Cardiac muscle cell (in vitro differentiated cells and primary cell): ENCODE results near the gene OLFML2A. TPM values are rescaled to one million over a fixed set of nuclear protein-coding genes. Genes with fewer than 3 reads are reported as not detected.

Experiments used
- DNase-seq, 2 donors: peaks; one replicate each; pipeline versions ENCODE4 v3.0.0 to v3.0.0-alpha.2; 2010 to 2017; ENCODE audit warnings: low read depth in 1 of 2, low spot score in 1 of 2
- H3K27ac ChIP-seq: fragments of 200-600 bp; sonication (generic); 2 replicates; pipeline ENCODE4 v1.5.1; 2016
- H3K27me3 ChIP-seq: fragments of 200-600 bp; sonication (generic); 2 replicates; pipeline ENCODE4 v1.6.0; 2016; ENCODE audit warnings: control low read depth
- H3K36me3 ChIP-seq: fragments of 200-600 bp; sonication (generic); 2 replicates; pipeline ENCODE4 v1.5.1; 2016; ENCODE audit warnings: control low read depth
- H3K4me1 ChIP-seq: fragments of 200-600 bp; sonication (generic); 2 replicates; pipeline ENCODE4 v1.8.1; 2017; ENCODE audit warnings: low read depth, mild to moderate bottlenecking, mixed run types
- H3K4me3 ChIP-seq: fragments of 200-600 bp; sonication (generic); 2 replicates; pipeline ENCODE4 v1.5.1; 2016; ENCODE audit warnings: mild to moderate bottlenecking
- H3K9me3 ChIP-seq: fragments of 200-600 bp; sonication (generic); 2 replicates; pipeline ENCODE4 v1.5.1; 2017; ENCODE audit warnings: low read depth, mild to moderate bottlenecking, control low read depth
- CTCF ChIP-seq: IDR thresholded peaks from 2 replicates; pipeline ENCODE4 v1.5.1; 2012; ENCODE audit warnings: low read depth, mild to moderate bottlenecking, low read length
- polyA plus RNA-seq: library from polyadenylated mRNA; unstranded; fragments of >200 nt; fragmentation: Nextera tagmentation; extraction: Ambion mirVana; gene quantifications from 2 replicates; pipeline ENCODE4 v1.2.1, GENCODE V29; 2016
- total RNA-seq: library from RNA; depleted of rRNA; stranded (reverse); fragments of >200 nt; gene quantifications from 2 replicates; pipeline ENCODE4 v1.2.3, GENCODE V29; 2016

OLFML2A gene
- total and polyA plus RNA-seq, 2 experiments from 2014 or later, result 3.4 to 10.7 TPM

DNA sequence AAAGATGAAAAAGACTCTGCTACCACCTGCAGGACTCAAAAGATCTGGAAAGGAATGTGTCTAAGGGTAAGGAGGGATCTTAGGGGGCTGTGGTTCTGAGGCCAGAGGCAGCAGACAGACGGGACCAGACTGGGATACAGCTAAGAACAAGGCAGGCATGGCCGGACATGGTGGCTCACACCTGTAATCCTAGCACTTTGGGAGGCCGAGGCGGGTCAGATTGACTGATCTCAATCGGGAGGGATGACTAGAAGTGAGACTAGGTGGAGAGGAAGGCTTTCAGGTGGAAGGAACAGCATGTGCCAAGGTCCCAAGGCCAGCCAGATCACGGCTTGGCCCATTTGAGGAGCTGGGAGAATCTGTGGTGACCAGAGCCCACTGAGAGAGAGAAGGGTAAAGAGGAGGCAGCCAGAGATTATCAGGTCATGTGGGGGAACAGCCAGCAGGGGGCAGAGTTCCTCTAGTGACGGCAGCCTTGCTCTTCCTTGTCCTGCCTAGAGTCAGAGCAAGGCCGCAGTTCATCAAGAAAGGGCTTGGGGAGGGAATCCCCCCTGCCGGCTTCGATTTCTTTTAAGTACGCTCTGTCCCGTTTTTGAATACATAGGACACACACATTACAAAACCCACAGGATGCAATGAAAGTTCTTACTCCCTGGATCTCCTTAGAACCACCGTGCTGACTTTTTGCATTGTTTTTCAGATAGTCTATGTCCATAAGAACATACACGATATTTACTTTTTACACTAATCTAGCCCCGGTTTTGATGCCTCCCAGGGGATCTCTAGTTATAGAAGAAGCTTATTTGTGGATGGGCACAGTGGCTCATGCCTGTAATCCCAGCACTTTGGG, 2.6 kb upstream of the OLFML2A start:
- peak; percentile 75 for TF ChIP-seq CTCF
- Histone ChIP-seq H3K4me3 (no peak overlapping the region), H3K27ac (no peak overlapping the region), H3K9me3 (no peaks in the 10 kb centered on the region), H3K27me3 (peaks cover 14% of the 10 kb centered on the region), H3K4me1 (no peaks in the 10 kb centered on the region), H3K36me3 (no peaks in the 10 kb centered on the region)
- peak; percentile 83 to 87 for DNase-seq

DNA sequence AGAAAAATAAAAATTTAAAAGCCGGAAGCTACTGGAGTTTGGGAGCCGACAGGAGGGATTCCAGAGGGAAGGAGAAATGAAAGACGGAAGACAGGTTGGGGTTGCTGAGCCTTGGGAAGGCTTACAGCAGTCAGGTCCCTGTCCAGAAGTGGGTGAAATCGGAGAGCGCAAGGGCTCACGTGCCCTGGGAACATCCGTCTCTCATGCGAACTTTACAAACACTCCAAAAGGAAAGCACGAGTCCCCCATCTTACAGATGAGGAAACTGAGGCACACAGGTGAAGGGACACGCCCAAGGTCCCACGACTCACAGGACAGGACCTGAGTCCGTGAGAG, 347 bp upstream of the OLFML2A start:
- peaks cover 2% of the 10 kb centered on the region for H3K4me1 ChIP-seq
- TF ChIP-seq CTCF, result no peak
- H3K9me3 ChIP-seq, result no peaks in the 10 kb centered on the region

GRCh38 chr9:124778575-124779367, 1.8 kb downstream of the OLFML2A start:
- Histone ChIP-seq H3K27me3 (peaks cover 14% of the 10 kb centered on the region), H3K4me3 (no peak overlapping the region), H3K9me3 (no peaks in the 10 kb centered on the region), H3K4me1 (peaks cover 2% of the 10 kb centered on the region), H3K36me3 (no peaks in the 10 kb centered on the region), H3K27ac (no peak overlapping the region)
- no peak for DNase-seq
- no peak for TF ChIP-seq CTCF

More for the DNA sequence above, 347 bp upstream of the OLFML2A start:
- Histone ChIP-seq H3K27me3 (peaks cover 14% of the 10 kb centered on the region), H3K4me3 (peak overlapping the region; percentile 54), H3K27ac (no peak overlapping the region), H3K36me3 (no peaks in the 10 kb centered on the region)
- no peak for DNase-seq

DNA sequence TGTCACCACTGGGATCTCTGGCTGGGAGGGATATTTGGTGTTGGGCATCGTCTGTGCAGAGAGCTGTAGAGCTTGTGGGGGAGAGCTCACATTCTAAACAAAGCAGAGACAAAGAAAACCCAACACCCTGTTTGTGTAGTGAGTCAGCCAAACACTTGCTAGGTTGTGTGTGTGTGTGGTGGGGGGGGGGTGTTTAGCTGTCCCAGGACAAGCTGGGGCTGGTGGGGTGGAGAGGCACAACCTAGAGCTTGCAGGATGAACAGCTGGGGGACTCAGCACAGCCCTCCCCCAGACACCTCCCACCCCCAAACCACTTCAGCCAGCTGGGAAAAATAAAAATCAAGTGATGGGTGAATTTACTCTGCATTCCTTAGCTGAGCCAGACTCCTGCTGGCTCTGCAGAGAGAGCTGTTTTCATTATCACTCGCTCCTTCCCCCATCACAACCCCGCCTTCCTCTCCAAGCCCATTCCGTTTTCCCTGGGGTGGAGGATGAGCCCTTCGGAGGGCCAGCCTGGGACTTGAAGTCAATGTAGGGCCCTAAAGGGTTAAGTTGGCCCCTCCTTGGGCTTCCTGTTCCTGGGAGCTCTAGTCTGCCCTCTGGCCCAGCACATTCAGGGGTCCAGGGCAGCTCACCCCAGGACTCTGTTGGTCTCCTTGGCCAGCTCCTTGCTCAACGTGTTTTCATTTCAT, 2.6 kb downstream of the OLFML2A start:
- no peaks in the 10 kb centered on the region for H3K36me3 ChIP-seq
- H3K27ac ChIP-seq, result no peak overlapping the region
- TF ChIP-seq CTCF, result no peak
- H3K4me1 ChIP-seq, result peaks cover 2% of the 10 kb centered on the region
- H3K9me3 ChIP-seq, result no peaks in the 10 kb centered on the region
- DNase-seq, result peak; percentile 18 to 80
- peaks cover 14% of the 10 kb centered on the region for H3K27me3 ChIP-seq
- H3K4me3 ChIP-seq, result no peak overlapping the region

DNA sequence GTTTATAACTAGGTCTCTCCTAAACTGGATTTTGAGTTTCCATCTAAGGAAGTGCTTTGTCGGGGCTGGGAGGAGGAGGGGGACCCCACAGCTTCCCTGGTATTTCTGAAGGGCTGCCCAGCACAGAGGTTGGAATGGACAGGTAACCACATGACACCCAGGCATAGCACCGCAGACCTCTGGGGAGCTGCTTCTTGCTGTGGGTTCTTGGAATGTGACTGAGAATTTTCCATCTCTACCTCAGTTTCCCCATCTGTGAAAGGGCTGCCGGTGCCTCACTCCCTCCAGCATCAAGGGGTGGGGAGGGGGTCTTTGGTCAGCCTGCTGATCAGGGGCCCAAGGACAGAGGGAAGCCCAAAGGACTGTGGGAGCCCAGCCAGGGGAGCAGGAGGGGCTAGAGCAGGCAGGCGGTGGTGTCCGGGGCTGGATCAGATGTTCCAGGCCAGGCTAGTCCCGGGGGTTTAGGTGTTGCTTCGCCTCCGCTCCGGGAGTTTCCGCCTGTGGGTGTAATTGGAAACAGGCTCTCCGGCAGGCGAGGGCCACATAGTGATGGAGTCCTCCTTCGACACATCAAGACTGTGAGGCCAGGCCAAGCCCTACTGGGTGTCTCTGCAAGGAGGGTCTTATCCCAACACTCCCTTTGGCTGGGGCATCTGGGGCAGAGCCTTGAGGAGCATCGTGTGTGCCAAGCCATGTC, 3.3 kb downstream of the OLFML2A start:
- TF ChIP-seq CTCF, result no peak
- H3K4me1 ChIP-seq, result peaks cover 2% of the 10 kb centered on the region
- no peak overlapping the region for H3K27ac ChIP-seq
- H3K36me3 ChIP-seq, result no peaks in the 10 kb centered on the region
- no peaks in the 10 kb centered on the region for H3K9me3 ChIP-seq
- no peak overlapping the region for H3K4me3 ChIP-seq
- no peak for DNase-seq
- H3K27me3 ChIP-seq, result peaks cover 14% of the 10 kb centered on the region
